Nephron progenitor cell (in vitro differentiated cells): Measurements from ENCODE around the gene UBE2G2.

Experiments
- DNase-seq: peaks from one replicate; pipeline ENCODE4 v3.0.0; 2021
- H3K27ac Mint-ChIP-seq: 2 replicates; pipeline ENCODE4 v1.8.0; 2021; ENCODE audit warnings: mild to moderate bottlenecking, moderate library complexity, mixed read lengths
- H3K27me3 Mint-ChIP-seq: 2 replicates; pipeline ENCODE4 v1.8.0; 2021; ENCODE audit warnings: mild to moderate bottlenecking, low read depth, mixed read lengths; ENCODE audit not compliant: poor library complexity
- H3K36me3 Mint-ChIP-seq: 2 replicates; pipeline ENCODE4 v1.8.0; 2021; ENCODE audit warnings: low read depth, mixed read lengths
- H3K4me1 Mint-ChIP-seq: 2 replicates; pipeline ENCODE4 v1.8.0; 2021; ENCODE audit warnings: mixed read lengths
- H3K4me3 Mint-ChIP-seq: 2 replicates; pipeline ENCODE4 v1.8.0; 2021; ENCODE audit warnings: mild to moderate bottlenecking, moderate library complexity, mixed read lengths
- H3K9me3 Mint-ChIP-seq: 2 replicates; pipeline ENCODE4 v1.8.0; 2021; ENCODE audit warnings: mild to moderate bottlenecking, moderate library complexity, mixed read lengths
- TF ChIP-seq, protein P1 (sequence below): fragments of 200-600 bp; sonication (generic); IDR thresholded peaks from 2 replicates; pipeline ENCODE4 v1.5.0; 2021; ENCODE audit warnings: antibody characterized with exemption

The UBE2G2 gene

DNA sequence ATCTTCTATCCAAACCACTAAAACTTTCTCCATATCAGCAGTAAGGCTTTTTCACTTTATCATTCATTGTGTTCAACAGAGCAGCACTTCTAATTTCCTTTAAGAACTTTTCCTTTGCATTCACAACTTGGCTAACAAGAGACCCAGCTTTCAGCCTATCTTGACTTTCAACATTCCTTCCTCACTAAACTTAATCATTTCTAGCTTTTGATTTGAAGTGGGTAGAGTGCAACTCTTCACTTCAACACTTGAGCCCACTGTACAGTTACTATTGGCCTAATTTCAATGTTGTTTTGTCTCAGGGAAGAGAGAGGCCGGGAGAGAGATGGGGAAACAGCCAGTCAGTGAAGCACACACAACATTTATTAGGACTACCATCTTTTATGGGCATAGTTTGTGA lies 2.0 kb downstream of the UBE2G2 start:
- H3K4me3 Mint-ChIP-seq = peak overlapping the region; percentile 99
- TF ChIP-seq, protein P1, sequence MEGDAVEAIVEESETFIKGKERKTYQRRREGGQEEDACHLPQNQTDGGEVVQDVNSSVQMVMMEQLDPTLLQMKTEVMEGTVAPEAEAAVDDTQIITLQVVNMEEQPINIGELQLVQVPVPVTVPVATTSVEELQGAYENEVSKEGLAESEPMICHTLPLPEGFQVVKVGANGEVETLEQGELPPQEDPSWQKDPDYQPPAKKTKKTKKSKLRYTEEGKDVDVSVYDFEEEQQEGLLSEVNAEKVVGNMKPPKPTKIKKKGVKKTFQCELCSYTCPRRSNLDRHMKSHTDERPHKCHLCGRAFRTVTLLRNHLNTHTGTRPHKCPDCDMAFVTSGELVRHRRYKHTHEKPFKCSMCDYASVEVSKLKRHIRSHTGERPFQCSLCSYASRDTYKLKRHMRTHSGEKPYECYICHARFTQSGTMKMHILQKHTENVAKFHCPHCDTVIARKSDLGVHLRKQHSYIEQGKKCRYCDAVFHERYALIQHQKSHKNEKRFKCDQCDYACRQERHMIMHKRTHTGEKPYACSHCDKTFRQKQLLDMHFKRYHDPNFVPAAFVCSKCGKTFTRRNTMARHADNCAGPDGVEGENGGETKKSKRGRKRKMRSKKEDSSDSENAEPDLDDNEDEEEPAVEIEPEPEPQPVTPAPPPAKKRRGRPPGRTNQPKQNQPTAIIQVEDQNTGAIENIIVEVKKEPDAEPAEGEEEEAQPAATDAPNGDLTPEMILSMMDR = no peak
- peaks cover 45% of the 10 kb centered on the region for H3K36me3 Mint-ChIP-seq
- H3K4me1 Mint-ChIP-seq = peaks cover 44% of the 10 kb centered on the region
- no peak for DNase-seq
- peaks cover 3% of the 10 kb centered on the region for H3K9me3 Mint-ChIP-seq
- H3K27ac Mint-ChIP-seq = no peak overlapping the region
- H3K27me3 Mint-ChIP-seq = no peaks in the 10 kb centered on the region

DNA sequence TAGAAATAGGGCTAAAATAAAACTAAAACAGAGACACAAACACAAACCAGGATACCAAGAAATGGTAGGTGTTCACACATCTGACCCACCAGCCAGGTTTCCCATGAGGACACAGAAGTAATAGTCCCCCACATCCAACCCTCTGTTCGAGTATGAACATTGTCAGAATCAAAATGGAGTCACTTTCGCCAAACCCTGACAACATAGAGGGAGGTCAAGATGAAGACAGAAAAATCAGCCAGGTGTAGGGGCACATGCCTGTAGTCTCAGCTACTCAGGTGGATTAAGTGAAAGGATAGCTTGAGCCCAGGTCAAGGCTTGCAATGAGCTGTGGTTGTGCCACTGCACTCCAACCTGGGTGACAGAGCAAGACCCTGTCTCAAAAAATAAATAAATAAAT lies 3.8 kb downstream of the UBE2G2 start:
- peaks cover 3% of the 10 kb centered on the region for H3K9me3 Mint-ChIP-seq

DNA sequence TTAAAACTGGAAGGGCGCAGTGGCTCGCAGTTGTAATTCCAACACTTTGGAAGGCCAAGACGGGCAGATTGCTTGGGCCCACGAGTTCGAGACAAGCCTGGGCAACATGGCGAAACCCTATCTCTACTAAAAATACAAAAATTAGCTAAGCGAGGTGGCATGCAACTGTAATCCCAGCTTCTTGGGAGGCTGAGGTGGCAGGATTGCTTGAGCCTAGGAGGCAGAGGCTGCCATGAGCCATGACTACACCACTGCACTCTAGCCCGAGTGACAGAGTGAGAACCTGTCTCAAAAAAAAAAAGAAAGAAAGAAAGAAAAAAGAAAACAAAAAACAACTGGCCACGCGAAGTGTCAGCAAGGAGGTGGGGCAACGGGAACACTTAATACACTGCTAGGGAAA lies 6.3 kb downstream of the UBE2G2 start:
- TF ChIP-seq, protein P1 = no peak
- Mint-ChIP-seq H3K9me3 (peaks cover 3% of the 10 kb centered on the region), H3K4me3 (no peak overlapping the region), H3K27me3 (no peaks in the 10 kb centered on the region), H3K4me1 (peaks cover 24% of the 10 kb centered on the region), H3K36me3 (peaks cover 70% of the 10 kb centered on the region), H3K27ac (no peak overlapping the region)
- no peak for DNase-seq

More for the DNA sequence above, 3.8 kb downstream of the UBE2G2 start:
- TF ChIP-seq, protein P1 = no peak
- no peak overlapping the region for H3K27ac Mint-ChIP-seq
- DNase-seq = no peak
- no peak overlapping the region for H3K4me3 Mint-ChIP-seq
- H3K36me3 Mint-ChIP-seq = peaks cover 55% of the 10 kb centered on the region
- no peaks in the 10 kb centered on the region for H3K27me3 Mint-ChIP-seq
- peaks cover 39% of the 10 kb centered on the region for H3K4me1 Mint-ChIP-seq

DNA sequence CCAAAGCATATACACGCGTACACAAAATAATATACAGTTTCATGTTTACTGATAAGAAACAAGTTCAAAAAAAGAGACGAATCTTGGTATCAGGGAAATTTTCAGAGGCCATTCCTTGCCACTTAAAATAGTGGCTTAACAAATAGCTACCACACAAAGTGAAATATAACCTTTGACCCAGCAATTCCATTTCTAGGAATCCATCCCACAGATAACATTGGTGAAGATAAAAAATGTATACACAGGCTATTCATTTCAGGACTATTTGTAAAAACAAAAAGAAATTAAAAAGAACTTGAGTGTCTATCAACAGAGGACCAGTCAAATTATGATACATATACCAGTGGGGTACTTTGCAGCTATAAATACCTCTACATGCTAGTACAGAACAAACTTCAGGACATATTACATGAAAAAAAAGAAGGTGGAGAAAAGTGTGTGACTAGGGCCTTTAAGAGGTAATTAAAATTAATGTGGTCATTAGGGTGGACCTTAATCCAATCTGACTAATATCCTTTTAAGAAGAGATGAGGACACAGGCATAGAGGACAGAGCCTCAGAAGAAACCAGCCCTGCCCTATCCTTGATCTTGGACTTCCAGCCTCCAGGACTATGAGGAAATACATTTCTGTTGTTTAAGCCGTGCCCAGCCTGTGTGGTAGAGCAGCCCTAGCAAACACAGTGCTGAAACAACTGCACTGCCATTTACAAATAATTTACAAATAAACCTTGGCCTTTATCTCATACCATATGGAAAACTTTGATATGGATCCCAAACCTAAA lies 7.8 kb downstream of the UBE2G2 start:
- H3K4me3 Mint-ChIP-seq = no peak overlapping the region
- TF ChIP-seq, protein P1 = no peak
- H3K9me3 Mint-ChIP-seq = peaks cover 3% of the 10 kb centered on the region
- H3K36me3 Mint-ChIP-seq = peaks cover 69% of the 10 kb centered on the region
- H3K27me3 Mint-ChIP-seq = no peaks in the 10 kb centered on the region
- H3K27ac Mint-ChIP-seq = no peak overlapping the region
- H3K4me1 Mint-ChIP-seq = peaks cover 11% of the 10 kb centered on the region
- no peak for DNase-seq

DNA sequence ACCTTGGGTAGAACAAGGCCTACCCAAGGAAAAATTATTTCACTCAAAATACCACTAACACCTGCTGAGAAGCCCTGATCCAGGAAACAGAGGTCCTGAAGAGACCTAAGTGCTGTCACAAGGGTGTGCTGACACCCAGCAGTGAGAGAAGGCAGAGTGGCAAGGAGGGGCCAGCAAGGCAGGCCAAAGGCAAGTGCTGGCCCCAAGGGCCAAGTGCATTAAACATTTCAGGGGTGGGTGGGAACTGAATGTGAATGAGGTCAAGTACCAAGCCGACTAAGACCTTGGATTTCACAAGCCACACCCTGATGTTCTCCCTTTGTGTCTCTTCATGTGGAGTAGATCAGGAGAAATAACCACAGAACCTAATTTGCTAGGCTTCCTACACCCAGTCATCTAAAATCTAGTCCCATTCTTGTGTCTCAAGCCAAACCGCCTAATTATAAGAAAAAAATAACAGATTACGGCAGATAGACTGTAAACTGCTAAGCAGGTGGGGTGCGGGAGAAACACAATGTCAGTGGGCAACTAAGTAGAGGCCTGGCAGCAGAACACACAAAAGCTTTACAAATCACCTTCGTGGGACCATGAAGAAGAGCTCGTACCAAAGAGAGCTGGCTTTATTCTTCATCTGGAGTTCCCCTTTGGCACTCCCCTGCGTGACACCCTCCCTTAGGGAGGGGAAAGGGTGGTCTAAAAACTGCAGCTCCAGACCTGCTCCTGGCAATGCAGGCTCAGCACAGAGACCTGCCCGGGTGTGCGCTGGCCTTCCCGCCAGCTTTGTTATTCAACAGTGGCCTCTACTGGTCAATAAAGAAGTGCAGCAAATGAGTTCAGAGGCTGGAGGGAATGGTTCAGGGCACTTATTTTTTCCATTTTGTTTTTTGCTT lies 8.7 kb downstream of the UBE2G2 start:
- H3K27me3 Mint-ChIP-seq = no peaks in the 10 kb centered on the region

More for the DNA sequence above, 8.7 kb downstream of the UBE2G2 start:
- TF ChIP-seq, protein P1 = peak; percentile 83
- no peak overlapping the region for H3K27ac Mint-ChIP-seq
- peaks cover 11% of the 10 kb centered on the region for H3K4me1 Mint-ChIP-seq
- peak; percentile 65 for DNase-seq
- no peak overlapping the region for H3K4me3 Mint-ChIP-seq
- H3K36me3 Mint-ChIP-seq = peaks cover 61% of the 10 kb centered on the region
- H3K9me3 Mint-ChIP-seq = no peaks in the 10 kb centered on the region
